Trophoblast cell (in vitro differentiated cells and primary cell): ENCODE data around the gene CLEC4G.

Source experiments
- DNase-seq, 2 donors: peaks; one replicate each; pipeline ENCODE4 v3.0.0-alpha.2; 2016
- H2AFZ ChIP-seq: 2 replicates; pipeline ENCODE4 v1.6.1; 2013; ENCODE audit warnings: low read length, moderate library complexity, mild to moderate bottlenecking; ENCODE audit not compliant: insufficient read depth, poor library complexity
- H2AK5ac ChIP-seq: 2 replicates; pipeline ENCODE4 v1.6.1; 2013; ENCODE audit warnings: mild to moderate bottlenecking, low read length
- H2BK120ac ChIP-seq: 2 replicates; pipeline ENCODE4 v1.6.1; 2013; ENCODE audit warnings: low read length, mild to moderate bottlenecking, moderate library complexity; ENCODE audit not compliant: insufficient read depth, poor library complexity
- H2BK12ac ChIP-seq: 2 replicates; pipeline ENCODE4 v1.6.1; 2013; ENCODE audit warnings: mild to moderate bottlenecking, low read length, moderate library complexity
- H2BK5ac ChIP-seq: 2 replicates; pipeline ENCODE4 v1.6.1; 2013; ENCODE audit warnings: low read length, low read depth, moderate library complexity, mild to moderate bottlenecking; ENCODE audit not compliant: poor library complexity
- H3K14ac ChIP-seq: 2 replicates; pipeline ENCODE4 v1.6.1; 2013; ENCODE audit warnings: mild to moderate bottlenecking, low read length
- H3K18ac ChIP-seq: 2 replicates; pipeline ENCODE4 v1.6.1; 2013; ENCODE audit warnings: mild to moderate bottlenecking, low read length
- H3K23ac ChIP-seq: 2 replicates; pipeline ENCODE4 v1.6.1; 2013; ENCODE audit warnings: low read length
- H3K27ac ChIP-seq: 2 replicates; pipeline ENCODE4 v1.5.1; 2013; ENCODE audit warnings: low read depth, mild to moderate bottlenecking, inconsistent platforms, low read length, moderate library complexity
- H3K27me3 ChIP-seq: 2 replicates; pipeline ENCODE4 v1.6.1; 2013; ENCODE audit warnings: inconsistent platforms, mild to moderate bottlenecking, low read length, moderate library complexity; ENCODE audit not compliant: insufficient read depth
- H3K36me3 ChIP-seq, 2 experiments: 1 replicate in 1 of 2; 2 replicates in 1 of 2; pipeline ENCODE4 v1.6.1; 2013; ENCODE audit warnings: low read length in 2 of 2, mild to moderate bottlenecking in 2 of 2, moderate library complexity in 1 of 2; ENCODE audit not compliant: insufficient read depth in 2 of 2, control insufficient read depth in 1 of 2
- H3K4ac ChIP-seq: 2 replicates; pipeline ENCODE4 v1.6.1; 2013; ENCODE audit warnings: low read depth, mild to moderate bottlenecking, low read length, moderate library complexity
- H3K4me1 ChIP-seq, 2 experiments: 1 replicate in 1 of 2; 2 replicates in 1 of 2; pipeline ENCODE4 v1.6.1; 2013; ENCODE audit warnings: low read length in 2 of 2, mild to moderate bottlenecking in 2 of 2, moderate library complexity in 1 of 2; ENCODE audit not compliant: insufficient read depth in 2 of 2, control insufficient read depth in 1 of 2
- H3K4me2 ChIP-seq: 2 replicates; pipeline ENCODE4 v1.6.1; 2013; ENCODE audit warnings: inconsistent platforms, mild to moderate bottlenecking, low read length, moderate library complexity
- H3K4me3 ChIP-seq: 2 replicates; pipeline ENCODE4 v1.5.1; 2013; ENCODE audit warnings: mild to moderate bottlenecking, low read depth, low read length, inconsistent platforms
- H3K79me1 ChIP-seq: one replicate; pipeline ENCODE4 v1.6.1; 2013; ENCODE audit warnings: low read length
- H3K79me2 ChIP-seq: 2 replicates; pipeline ENCODE4 v1.6.1; 2013; ENCODE audit warnings: low read length, mild to moderate bottlenecking; ENCODE audit not compliant: control insufficient read depth, insufficient read depth, poor library complexity
- H3K9ac ChIP-seq: 2 replicates; pipeline ENCODE4 v1.6.1; 2013; ENCODE audit warnings: mild to moderate bottlenecking, low read length
- H3K9me3 ChIP-seq: 2 replicates; pipeline ENCODE4 v1.6.1; 2013; ENCODE audit warnings: low read depth, mild to moderate bottlenecking, control low read depth, inconsistent platforms, low read length; ENCODE audit not compliant: insufficient read depth
- H4K12ac ChIP-seq: 2 replicates; pipeline ENCODE4 v1.6.1; 2013; ENCODE audit warnings: low read depth, mild to moderate bottlenecking, low read length, moderate library complexity
- H4K8ac ChIP-seq: 2 replicates; pipeline ENCODE4 v1.6.1; 2013; ENCODE audit warnings: low read depth, mild to moderate bottlenecking, low read length, moderate library complexity
- H4K91ac ChIP-seq: one replicate; pipeline ENCODE4 v1.6.1; 2013; ENCODE audit warnings: low read depth, mild to moderate bottlenecking, low read length, moderate library complexity
- WGBS: extraction: QIAGEN DNeasy Blood & Tissue Kit; methylation state at CpG from one replicate; pipeline ENCODE4 v1.1.7; 2013; ENCODE audit warnings: missing lambda C conversion rate; ENCODE audit not compliant: insufficient read length, insufficient coverage; ENCODE audit errors: extremely low coverage; 5-methylcytosine and 5-hydroxymethylcytosine counted together

Gene CLEC4G

GRCh38 chr19:7729211-7729610 lies 2.7 kb downstream of the CLEC4G start:
- Histone ChIP-seq H2AK5ac (no peak overlapping the region), H2AFZ (no peak overlapping the region), H3K79me2 (no peaks in the 10 kb centered on the region), H4K12ac (no peak overlapping the region), H3K27ac (no peak overlapping the region), H4K8ac (no peak overlapping the region), H3K79me1 (no peaks in the 10 kb centered on the region), H3K4me3 (no peak overlapping the region), H2BK120ac (no peak overlapping the region), H3K9ac (no peak overlapping the region), H3K18ac (no peak overlapping the region), H3K9me3 (peaks cover 8% of the 10 kb centered on the region), H3K36me3 (no peaks in the 10 kb centered on the region), H3K4ac (no peak overlapping the region), H3K4me2 (no peak overlapping the region), H4K91ac (no peak overlapping the region), H3K14ac (no peak overlapping the region), H3K4me1 (no peaks in the 10 kb centered on the region), H3K23ac (no peak overlapping the region), H2BK12ac (no peak overlapping the region), H2BK5ac (no peak overlapping the region), H3K27me3 (peaks cover 39% of the 10 kb centered on the region)
- no peak for DNase-seq
- no CpG with 5 or more reads among the region's 16 CpGs for WGBS

- Histone ChIP-seq H3K9me3 (peaks cover 5% of the 10 kb centered on the region), H4K91ac (no peak overlapping the region), H3K4me3 (no peak overlapping the region), H3K79me1 (no peaks in the 10 kb centered on the region), H3K23ac (no peak overlapping the region), H3K14ac (no peak overlapping the region), H3K4me1 (no peaks in the 10 kb centered on the region), H3K4me2 (no peak overlapping the region), H2AK5ac (no peak overlapping the region), H3K27me3 (peaks cover 31% of the 10 kb centered on the region), H4K12ac (no peak overlapping the region), H4K8ac (no peak overlapping the region), H3K18ac (no peak overlapping the region), H3K4ac (no peak overlapping the region), H2BK120ac (no peak overlapping the region), H2BK12ac (no peak overlapping the region), H3K27ac (no peak overlapping the region), H3K79me2 (no peaks in the 10 kb centered on the region), H3K9ac (no peak overlapping the region), H2BK5ac (no peak overlapping the region), H3K36me3 (no peaks in the 10 kb centered on the region), H2AFZ (no peak overlapping the region)
- no peak for DNase-seq
- WGBS = no CpG with 5 or more reads among the region's 2 CpGs
Observed at GRCh38 chr19:7725791-7726190, 6.1 kb downstream of the CLEC4G start.

GRCh38 chr19:7722231-7722651 lies 9.7 kb downstream of the CLEC4G start:
- Histone ChIP-seq H4K91ac (no peak overlapping the region), H3K4me2 (no peak overlapping the region), H3K36me3 (no peaks in the 10 kb centered on the region), H3K14ac (no peak overlapping the region), H2BK12ac (no peak overlapping the region), H3K27ac (no peak overlapping the region), H4K8ac (no peak overlapping the region), H3K23ac (no peak overlapping the region), H3K27me3 (peaks cover under 1% of the 10 kb centered on the region), H3K18ac (no peak overlapping the region), H2AK5ac (no peak overlapping the region), H3K79me1 (no peaks in the 10 kb centered on the region), H3K4ac (no peak overlapping the region), H4K12ac (no peak overlapping the region), H2AFZ (no peak overlapping the region), H3K9ac (no peak overlapping the region), H3K79me2 (no peaks in the 10 kb centered on the region), H2BK5ac (no peak overlapping the region), H3K4me1 (no peaks in the 10 kb centered on the region), H2BK120ac (no peak overlapping the region), H3K4me3 (no peak overlapping the region), H3K9me3 (no peaks in the 10 kb centered on the region)
- WGBS = no CpG with 5 or more reads among the region's 5 CpGs
- DNase-seq = no peak

GRCh38 chr19:7720351-7720750 lies 11.6 kb downstream of the CLEC4G start:
- no peak overlapping the region for H2AFZ ChIP-seq

More at GRCh38 chr19:7720351-7720750, 11.6 kb downstream of the CLEC4G start:
- H4K12ac ChIP-seq = no peak overlapping the region
- no peak overlapping the region for H3K14ac ChIP-seq
- no peak overlapping the region for H3K23ac ChIP-seq
- H3K27ac ChIP-seq = no peak overlapping the region
- H2BK120ac ChIP-seq = no peak overlapping the region
- no peak overlapping the region for H4K8ac ChIP-seq
- H3K4me1 ChIP-seq = no peaks in the 10 kb centered on the region
- no peak overlapping the region for H3K18ac ChIP-seq
- no peak overlapping the region for H3K4ac ChIP-seq
- H3K4me3 ChIP-seq = no peak overlapping the region
- no peak overlapping the region for H3K4me2 ChIP-seq
- no peaks in the 10 kb centered on the region for H3K36me3 ChIP-seq
- no peaks in the 10 kb centered on the region for H3K79me1 ChIP-seq
- H2BK12ac ChIP-seq = no peak overlapping the region
- H3K79me2 ChIP-seq = no peaks in the 10 kb centered on the region
- no peak overlapping the region for H3K9ac ChIP-seq
- H2BK5ac ChIP-seq = no peak overlapping the region
- H3K9me3 ChIP-seq = no peaks in the 10 kb centered on the region
- H3K27me3 ChIP-seq = no peaks in the 10 kb centered on the region
- peak; percentile 14 to 50 for DNase-seq
- H2AK5ac ChIP-seq = no peak overlapping the region
- H4K91ac ChIP-seq = no peak overlapping the region
- WGBS = no CpG with 5 or more reads among the region's 6 CpGs
